MM.1S (cell line): ENCODE data around the gene LPCAT1.

ENCODE experiments used
- EZH2 ChIP-seq: fragments of 300-600 bp; sonication (generic); optimal IDR thresholded peaks from 2 replicates; pipeline ENCODE3; 2017; ENCODE audit warnings: low read depth, mild to moderate bottlenecking, antibody characterized with exemption, low read length, mixed read lengths
- EZH2phosphoT487 ChIP-seq: fragments of 300-600 bp; sonication (generic); IDR thresholded peaks from 2 replicates; pipeline ENCODE4 v1.6.1; 2018; ENCODE audit warnings: antibody characterized with exemption, low read length
- TF ChIP-seq, protein P1 (sequence below): fragments of 300-600 bp; sonication (generic); IDR thresholded peaks from 2 replicates; pipeline ENCODE4 v1.5.1; 2016; ENCODE audit warnings: antibody characterized with exemption, low read length, mixed read lengths

DNA sequence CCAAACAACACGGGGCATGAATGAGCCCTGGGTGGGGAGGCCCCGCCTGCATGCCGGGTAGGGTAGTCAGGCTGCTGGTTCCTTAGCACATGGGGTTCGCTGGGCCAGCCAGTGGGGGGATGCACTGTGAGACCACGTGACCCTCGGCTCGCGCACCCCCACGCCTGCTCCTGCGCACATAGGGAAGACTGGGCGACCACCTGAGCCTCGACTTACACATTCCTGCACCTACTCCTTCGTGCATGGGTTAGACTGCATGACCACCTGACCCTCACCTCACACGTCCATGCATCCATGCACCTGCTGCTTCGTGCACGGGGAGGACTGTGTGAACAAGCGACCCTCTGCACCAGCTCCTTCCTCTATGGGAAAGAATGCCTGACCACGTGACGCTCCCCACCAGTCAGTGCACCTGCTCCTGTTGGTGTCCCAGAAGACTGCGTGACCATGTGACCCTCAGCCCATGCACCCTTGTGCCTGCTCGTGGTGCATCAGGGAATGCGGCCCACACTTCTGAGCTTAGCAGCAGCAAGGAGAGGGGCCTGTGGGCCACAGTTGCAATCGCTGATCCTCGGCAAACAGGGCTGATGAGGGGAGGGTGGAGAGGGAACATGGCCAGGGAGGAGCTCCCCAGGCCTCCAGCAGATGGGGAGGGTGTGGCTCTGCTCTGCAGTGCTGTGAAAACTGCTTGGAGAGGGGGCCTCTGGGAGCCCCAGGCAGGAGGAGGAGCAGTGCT, 18.1 kb downstream of the LPCAT1 start:
- TF ChIP-seq, protein P1, sequence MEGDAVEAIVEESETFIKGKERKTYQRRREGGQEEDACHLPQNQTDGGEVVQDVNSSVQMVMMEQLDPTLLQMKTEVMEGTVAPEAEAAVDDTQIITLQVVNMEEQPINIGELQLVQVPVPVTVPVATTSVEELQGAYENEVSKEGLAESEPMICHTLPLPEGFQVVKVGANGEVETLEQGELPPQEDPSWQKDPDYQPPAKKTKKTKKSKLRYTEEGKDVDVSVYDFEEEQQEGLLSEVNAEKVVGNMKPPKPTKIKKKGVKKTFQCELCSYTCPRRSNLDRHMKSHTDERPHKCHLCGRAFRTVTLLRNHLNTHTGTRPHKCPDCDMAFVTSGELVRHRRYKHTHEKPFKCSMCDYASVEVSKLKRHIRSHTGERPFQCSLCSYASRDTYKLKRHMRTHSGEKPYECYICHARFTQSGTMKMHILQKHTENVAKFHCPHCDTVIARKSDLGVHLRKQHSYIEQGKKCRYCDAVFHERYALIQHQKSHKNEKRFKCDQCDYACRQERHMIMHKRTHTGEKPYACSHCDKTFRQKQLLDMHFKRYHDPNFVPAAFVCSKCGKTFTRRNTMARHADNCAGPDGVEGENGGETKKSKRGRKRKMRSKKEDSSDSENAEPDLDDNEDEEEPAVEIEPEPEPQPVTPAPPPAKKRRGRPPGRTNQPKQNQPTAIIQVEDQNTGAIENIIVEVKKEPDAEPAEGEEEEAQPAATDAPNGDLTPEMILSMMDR, result no peak
- TF ChIP-seq EZH2, result no peak
- TF ChIP-seq EZH2phosphoT487, result no peak
